Measurements from ENCODE around the gene ATP8B4.

DNA sequence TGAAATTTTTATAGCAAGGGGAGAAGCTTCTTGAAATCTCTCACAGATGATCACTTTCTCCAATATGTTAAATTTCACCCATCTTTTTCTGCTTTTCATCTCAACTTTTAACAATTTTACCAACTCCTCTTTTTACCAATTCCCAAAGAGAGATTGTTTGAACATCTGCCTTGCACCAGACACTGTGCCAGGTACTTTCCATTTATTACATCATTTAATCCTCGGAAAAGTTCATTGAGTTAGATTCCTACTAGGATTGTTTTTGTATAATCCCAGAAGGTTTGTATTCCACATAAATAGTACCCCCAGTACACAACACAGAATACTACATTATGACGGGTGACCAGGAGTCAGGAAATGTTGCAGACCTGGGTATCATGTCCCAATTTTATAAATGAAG, 74.1 kb downstream of the ATP8B4 start:
- no peak for TF ChIP-seq RAD21 (IDR thresholded peaks at IDR 0.05; ENCODE audit: low read depth)
- no peak for TF ChIP-seq EGR1 (IDR thresholded peaks at IDR 0.05)
- TF ChIP-seq, protein P1, sequence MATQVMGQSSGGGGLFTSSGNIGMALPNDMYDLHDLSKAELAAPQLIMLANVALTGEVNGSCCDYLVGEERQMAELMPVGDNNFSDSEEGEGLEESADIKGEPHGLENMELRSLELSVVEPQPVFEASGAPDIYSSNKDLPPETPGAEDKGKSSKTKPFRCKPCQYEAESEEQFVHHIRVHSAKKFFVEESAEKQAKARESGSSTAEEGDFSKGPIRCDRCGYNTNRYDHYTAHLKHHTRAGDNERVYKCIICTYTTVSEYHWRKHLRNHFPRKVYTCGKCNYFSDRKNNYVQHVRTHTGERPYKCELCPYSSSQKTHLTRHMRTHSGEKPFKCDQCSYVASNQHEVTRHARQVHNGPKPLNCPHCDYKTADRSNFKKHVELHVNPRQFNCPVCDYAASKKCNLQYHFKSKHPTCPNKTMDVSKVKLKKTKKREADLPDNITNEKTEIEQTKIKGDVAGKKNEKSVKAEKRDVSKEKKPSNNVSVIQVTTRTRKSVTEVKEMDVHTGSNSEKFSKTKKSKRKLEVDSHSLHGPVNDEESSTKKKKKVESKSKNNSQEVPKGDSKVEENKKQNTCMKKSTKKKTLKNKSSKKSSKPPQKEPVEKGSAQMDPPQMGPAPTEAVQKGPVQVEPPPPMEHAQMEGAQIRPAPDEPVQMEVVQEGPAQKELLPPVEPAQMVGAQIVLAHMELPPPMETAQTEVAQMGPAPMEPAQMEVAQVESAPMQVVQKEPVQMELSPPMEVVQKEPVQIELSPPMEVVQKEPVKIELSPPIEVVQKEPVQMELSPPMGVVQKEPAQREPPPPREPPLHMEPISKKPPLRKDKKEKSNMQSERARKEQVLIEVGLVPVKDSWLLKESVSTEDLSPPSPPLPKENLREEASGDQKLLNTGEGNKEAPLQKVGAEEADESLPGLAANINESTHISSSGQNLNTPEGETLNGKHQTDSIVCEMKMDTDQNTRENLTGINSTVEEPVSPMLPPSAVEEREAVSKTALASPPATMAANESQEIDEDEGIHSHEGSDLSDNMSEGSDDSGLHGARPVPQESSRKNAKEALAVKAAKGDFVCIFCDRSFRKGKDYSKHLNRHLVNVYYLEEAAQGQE (IDR thresholded peaks at IDR 0.05; ENCODE audit: low read depth), result no peak
- no peak for TF ChIP-seq FOXM1 (IDR thresholded peaks at IDR 0.05; ENCODE audit: borderline replicate concordance, low read depth)
- no peak for TF ChIP-seq TCF12 (IDR thresholded peaks at IDR 0.05; ENCODE audit: low read depth)
- TF ChIP-seq, protein P2, sequence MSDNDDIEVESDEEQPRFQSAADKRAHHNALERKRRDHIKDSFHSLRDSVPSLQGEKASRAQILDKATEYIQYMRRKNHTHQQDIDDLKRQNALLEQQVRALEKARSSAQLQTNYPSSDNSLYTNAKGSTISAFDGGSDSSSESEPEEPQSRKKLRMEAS (IDR thresholded peaks at IDR 0.05), result no peak
- no peak for TF ChIP-seq CREB1 (IDR thresholded peaks at IDR 0.05; ENCODE audit: low read depth)

Data from Ishikawa (cell line).